ENCODE data around the gene MDH1.
"Not testable (repeated sequence)": the region's sequence is repeated elsewhere in the genome, so short reads cannot be mapped to it uniquely, and the experiment has no call there.

Gene MDH1

DNA sequence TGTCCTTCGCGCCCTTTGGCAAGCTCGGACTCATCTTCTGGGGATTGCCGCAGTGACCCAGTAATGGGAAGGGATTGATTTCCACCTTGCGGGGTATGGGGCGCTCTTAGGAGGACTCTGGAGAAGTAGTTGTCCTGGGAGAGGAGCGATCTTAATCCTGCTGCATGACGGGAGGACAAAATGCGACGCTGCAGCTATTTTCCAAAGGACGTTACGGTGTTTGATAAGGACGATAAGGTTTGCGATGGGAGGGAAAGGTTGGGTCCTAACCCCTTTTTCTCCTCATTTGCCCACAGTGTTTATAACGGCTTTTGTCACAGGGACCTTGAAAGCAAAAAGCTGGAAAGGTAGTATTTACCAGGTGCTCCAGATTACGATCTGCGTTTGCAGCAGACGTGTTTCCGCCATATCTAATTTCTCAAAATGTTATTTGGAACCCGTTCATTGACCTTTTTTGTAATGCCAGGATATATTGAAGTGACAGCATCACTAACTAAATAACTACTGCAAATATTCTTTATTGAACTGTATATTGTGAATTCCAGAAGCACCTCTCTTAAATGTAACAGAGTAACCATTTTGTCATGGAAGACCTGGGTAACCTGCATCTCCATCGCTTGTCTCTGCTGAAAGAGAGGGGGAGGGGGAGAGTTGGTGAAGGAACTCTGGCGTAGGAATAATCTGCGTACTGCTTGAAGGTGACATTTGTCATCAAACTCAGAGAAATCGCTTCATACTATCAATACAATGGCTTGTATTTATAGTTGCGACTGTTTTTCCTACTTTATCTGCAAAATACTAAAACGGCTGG is 590 bp downstream of the MDH1 start:
- no peak for DNase-seq

DNA sequence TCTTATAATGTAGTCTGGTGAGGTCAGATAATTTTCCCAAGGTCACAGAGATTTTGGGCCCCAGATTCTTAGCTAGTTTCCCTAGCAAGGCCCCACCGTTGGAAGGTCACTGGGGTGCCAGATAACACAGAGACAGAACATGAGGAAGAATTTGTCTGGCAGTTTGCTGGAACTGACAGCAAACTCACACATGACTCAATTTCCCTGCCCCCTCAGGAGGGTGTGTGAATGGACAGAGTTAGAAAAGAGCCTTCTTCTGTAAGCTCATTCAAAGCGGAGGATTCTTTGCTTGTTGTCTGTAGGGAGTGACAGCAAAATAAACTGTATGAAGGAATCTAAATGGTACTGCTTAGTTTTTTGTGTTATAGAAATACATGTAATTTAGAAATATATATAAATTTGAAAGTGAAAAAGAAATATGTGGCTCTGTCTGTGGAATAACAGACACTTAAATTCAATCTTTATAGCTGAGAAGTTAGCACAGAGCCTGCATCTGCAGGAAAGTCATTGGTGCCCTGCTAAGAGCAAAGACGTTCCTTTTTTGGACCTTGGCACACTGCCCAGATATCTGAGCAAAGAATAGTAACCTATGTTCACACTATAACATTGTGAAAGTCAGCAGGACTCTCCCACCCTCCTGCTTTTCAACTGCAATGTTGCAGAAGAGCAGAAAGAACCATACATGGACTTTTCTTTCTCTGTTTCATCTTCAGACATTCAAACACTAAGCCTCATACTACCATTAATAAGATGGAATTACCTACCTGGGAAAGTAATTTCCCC is 2.1 kb downstream of the MDH1 start:
- DNase-seq, result no peak

DNA sequence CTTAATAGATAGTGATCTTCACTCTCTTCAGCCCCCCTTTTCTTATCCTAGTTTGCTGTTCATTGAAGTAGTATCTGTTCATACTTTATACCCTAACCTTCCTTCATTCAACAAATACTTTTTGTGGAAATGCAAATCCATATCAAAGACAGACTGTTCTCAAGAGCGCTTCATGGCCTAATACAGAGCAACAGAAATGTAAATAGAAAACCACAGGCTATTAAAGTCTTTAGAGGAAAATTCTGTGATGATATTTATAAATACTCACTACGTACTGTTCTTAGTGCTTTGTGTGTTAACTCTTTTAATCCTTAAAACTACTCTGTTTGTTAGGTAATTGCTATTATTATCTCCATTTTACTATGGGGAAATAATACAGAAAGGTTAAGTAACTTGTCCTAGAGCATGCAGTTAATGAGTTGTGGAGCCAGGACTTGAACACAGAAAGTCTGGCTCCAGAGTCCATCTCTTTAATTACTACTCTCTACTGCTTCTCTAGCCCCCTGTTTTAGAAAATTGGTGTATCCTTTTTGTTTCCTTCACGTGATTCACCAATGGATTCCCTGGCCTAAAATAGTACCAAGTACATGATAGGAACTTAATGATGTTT is 2.9 kb downstream of the MDH1 start:
- DNase-seq, result no peak

DNA sequence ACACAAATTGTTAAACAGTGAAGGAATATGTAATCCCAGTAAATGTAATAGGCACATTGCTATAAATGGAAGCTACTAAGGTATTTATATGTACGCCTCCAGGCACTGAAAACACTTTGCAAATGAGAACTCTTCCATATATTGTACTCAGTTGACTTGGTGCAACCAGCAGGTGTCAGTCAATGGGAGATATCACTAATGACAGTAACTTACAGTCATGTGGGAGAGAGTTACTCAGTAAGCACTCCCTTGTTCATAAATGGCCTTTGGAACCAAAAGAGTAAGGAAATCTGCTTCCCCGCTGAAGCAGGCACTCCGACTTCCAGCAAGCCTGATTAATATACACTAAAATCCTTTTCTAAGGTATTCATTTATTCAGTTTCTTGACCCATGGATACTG is 5.9 kb downstream of the MDH1 start:
- DNase-seq, result no peak

DNA sequence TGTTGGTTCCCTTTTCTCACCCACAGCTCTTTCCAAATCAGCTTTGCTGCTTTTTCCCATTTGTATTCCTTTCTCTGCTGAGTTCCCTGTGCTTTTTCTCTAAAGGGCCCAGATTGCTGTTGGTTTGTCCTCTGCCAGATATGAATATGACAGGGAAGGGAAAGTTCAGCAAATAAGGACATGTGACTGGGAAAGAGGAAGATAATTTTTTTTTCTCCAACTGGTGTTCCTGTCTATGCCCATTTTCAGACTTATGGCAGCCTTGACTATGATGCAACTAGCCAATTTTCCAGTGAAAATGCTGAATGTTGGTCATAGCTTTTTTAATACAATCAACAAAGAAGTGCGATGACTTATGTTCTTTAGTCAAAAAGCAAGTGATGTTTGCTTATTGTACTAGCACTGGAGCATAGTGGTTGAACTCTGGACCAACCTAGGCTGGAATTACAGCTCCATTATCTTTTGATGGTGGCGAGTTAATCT is 7.7 kb downstream of the MDH1 start:
- no peak for DNase-seq

DNA sequence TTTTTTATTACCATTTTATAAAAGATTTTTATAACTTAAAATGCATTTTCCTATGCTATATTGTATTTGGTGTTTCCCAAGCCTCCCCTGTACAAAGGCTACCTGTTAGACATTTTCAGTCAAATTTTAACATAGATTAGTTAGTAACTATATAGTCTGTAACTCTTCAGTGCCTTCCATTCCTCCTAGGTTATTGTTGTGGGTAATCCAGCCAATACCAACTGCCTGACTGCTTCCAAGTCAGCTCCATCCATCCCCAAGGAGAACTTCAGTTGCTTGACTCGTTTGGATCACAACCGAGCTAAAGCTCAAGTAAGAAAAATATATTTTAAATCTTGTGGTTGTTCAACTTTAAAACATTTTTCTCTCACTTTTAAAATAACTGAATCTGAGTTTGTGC is 10.2 kb downstream of the MDH1 start:
- no peak for DNase-seq

DNA sequence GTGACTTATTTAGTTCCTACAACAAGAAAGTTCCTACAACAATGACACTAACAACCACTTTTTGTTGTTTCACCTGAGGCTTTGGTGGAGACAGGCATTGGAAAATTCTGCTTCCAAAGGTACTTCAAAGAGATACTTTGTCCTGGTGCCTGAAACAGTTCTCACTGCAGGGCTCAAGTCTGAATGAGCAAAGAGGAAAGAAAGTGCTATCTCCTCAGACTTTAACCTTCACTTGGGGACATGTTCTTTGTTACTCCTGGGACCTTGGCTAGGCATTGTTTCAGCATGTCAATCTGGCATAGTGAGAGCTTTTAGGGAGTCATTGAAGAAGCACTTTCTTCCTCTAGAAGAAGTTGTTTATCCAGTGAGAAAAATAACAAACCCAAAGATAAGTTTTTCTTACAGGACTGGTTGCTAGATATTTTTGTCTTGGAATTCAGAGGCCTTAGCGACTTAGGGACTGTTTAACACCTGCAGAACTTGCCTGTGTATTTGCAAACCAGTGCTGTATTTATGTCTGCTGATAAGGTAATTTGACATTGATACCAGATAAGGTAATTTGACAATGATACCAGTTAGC is 12.2 kb downstream of the MDH1 start:
- no peak for DNase-seq

DNA sequence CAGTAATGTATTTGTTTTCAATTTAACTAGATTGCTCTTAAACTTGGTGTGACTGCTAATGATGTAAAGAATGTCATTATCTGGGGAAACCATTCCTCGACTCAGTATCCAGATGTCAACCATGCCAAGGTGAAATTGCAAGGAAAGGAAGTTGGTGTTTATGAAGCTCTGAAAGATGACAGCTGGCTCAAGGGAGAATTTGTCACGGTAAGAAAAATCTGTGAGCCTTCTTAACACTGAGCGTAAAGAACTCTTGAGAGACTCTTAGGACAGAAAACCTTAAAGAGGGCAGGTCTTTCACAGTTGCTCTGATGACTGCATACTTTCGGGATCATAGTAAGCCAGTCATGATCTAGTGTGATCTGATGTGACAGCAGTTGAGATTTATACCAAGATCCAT is 15.9 kb downstream of the MDH1 start:
- no peak for DNase-seq

DNA sequence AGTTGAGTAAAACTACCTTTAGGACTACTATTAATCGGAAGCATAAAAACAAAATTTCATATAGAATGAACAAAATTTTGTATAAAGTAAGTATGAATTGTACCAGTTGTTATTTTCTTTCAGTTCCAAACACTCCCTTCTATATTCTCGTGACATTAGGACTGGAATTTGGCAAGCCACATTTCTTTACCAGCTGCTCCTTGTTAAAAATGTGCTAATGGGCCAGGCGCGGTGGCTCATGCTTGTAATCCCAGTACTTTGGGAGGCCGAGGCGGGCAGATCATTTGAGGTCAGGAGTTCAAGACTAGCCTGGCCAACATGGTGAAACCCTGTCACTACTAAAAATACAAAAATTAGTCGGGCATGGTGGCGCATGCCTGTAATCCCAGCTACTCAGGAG is 20.1 kb downstream of the MDH1 start:
- DNase-seq, result not testable (repeated sequence)

DNA sequence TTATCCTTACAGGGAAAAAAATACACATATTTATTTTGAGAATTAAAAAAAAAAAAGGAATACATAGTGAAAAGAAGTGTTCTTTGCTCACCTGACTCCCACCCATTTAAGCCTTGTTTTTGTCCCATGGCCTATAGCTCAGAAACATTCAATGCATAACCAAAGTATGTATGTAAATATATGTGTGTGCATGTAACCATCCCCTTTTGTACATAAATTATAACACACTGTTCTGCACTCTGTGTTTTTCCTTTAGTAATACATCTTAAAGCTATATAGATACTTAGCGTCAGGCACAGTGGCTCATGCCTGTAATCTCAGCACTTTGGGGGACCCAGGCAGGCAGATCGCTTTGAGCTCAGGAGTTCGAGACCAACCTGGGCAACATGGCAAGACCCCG is 21.8 kb downstream of the MDH1 start:
- no peak for DNase-seq

DNA sequence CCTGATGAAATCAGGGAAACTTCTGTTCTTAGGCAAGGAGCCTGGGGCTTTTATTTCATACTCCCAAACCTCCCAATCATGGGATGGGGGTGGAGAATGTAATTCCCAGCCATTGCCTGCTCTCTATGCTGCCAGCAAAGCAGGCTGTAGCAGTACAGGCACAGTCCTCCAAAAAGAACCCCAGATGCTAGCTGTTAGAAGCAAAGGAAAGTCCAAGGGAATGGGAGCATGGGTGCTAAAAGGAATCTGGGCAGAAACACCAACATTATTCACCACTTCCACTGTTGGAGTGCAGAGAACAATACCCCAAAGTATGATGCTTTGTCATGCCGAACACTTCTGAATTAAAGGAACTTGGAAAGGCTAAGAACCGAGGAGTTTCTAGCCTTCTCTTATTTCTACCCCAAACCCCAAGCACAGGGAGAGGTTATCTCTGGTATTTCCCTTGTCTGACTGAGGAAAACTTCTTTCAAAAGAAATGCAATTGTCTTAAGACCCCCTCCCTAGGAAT is 24.7 kb downstream of the MDH1 start:
- DNase-seq, result no peak

DNA sequence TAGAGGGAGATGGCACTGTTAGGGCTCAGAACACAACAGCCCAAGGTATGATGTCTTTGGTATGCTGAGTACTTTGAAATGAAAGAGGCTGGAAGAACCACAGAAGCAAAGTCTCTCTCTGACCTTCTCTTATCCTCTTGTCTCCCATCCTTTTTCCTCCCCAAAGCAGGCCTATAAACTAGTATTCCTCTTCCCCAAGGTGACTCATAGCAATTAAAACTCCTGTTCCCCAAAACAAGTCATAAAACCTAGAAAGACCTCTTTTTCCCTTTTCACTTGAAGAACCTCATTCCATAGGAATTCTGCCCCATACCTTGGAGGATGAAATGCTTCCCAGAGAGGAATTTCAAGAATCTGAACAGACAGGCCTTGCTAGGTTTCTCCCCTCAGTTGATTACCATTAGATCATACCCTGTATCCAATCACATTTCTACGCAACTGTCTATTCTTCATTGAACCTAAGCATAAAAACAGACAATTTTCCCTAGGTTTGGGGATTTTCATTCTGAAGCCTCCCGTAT is 25.7 kb downstream of the MDH1 start:
- no peak for DNase-seq

DNA sequence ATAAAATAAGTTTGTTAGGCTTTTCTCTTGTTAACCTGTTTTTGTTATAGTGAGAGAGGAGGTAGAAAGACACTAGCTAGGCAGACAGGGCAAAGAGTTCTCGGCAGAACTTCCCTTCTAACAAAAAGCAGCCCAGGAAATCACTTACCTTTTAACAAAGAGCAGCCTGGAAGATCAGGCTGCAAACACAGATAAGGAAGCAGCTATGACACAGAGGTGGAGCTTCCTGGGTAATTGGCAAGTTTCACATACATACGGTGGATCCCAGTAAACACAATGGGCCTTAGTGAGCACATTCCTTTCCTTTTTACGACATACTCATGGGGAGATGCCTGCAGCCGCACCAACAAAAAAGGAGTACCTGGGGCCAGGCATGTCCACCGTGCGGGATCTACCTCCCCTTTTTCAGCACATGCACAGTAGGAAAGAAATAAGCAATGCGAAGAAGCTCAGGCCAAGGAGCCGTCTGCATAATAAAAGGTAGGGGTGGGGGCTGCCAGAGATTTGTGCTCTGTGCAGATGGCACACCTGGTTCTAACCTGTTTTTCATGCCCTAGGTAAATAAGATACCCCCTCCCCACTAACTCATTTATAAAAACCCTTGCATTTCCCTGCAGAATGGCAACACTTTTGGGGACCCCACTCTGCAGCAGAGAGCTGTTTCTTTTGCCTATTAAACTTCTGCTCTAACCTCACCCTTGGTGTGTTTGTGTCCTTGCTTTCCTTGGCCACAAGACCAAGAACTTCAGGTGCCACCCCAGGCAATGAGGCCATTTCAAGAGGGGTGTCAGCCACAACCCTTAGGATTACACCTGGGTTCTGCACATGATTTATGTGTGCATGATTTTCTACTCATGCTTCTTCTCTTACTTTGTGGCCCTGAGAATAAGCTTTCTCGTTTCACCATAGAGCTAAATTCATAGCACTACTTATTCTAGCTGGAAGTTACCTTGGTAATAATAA is 26.5 kb downstream of the MDH1 start:
- DNase-seq, result no peak

DNA sequence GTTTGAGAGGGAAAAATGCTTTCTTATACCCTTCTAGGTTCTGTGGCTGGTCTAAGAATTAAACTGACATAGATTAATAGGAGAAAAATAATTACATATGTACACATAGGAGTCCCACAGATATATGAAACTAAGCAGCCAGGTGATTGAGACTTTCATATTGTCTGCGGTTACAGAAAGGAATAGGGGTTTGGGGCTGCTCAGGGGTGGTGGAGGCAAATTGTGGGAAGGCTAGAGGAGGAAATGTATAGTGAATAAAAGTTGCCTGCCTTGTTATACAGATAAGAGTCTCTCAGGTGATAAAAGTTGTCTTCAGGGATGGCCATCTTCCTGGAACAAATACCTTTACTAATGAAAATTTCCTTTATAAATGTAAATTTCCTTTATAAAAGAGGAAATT is 28.6 kb downstream of the MDH1 start:
- no peak for DNase-seq

DNA sequence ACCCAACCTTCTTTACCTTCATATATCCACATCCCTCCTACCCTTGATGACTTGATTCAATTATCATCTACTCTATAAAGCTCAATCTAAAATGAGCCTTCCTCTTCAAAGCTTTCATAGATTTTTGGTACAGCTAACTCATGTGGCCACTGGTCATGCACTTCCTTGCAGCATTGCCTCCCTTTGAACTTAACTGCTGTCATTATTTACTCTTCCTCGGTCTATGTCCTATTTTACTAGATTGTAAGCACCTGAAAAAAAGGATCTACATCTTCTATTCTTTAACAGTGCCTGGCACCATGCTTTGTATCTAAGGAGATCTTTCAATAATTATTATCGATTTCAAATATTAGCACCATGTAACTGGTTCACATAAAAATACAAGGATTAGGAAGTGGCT is 30.6 kb downstream of the MDH1 start:
- no peak for DNase-seq

DNA sequence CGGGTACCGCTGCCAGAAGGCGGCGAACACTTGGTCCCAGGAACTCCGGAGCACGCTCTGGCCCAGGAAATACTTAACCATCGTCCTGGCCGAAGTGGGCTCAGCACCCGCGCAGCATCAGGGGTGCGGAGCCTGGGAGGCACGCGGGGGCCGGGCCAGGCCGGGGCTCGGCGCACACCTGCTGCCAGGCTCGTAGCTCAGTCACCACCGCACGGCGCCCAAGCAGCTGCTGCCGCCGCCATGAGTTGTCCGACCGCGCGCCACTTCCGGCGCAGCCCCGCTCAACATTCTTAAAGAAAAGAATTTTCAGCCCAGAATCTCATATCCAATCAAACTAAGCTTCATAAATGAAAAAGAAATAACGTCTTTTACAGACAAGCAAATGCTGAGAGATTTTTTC is 34.0 kb downstream of the MDH1 start:
- DNase-seq, result no peak

DNA sequence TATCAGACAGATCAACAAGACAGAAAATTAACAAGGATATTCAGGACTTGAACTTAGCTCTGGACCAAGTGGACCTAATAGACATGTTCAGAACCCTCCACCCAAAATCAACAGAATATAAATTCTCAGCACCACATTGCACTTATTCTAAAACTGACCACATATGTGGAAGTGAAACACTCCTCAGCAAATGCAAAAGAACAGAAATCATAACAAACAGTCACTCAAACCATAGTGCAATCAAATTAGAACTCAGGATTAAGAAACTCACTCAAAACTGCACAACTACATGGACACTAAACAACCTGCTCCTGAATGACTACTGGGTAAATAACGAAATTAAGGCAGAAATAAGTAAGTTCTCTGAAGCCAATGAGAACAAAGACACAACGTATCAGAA is 35.0 kb downstream of the MDH1 start:
- DNase-seq, result not testable (repeated sequence)

DNA sequence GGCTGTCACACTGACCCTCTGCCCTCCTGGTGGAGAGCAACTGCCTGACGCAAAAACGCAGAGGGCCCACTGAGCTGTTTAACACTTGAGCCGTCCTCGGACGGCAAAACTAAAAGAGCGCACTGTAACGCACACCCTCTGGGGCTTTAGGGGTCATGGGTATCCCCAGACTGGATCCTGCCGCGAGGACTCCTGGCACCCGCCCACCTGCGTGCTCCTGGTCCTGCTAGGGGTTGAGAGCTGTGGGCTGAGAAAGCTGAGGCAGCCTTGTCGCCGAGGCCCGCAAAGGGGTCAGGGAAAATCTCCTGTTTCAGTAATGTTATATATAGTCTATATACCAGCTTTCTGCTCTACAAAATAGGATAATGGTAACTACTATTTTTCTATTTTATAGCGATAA is 39.1 kb downstream of the MDH1 start:
- DNase-seq, result no peak

DNA sequence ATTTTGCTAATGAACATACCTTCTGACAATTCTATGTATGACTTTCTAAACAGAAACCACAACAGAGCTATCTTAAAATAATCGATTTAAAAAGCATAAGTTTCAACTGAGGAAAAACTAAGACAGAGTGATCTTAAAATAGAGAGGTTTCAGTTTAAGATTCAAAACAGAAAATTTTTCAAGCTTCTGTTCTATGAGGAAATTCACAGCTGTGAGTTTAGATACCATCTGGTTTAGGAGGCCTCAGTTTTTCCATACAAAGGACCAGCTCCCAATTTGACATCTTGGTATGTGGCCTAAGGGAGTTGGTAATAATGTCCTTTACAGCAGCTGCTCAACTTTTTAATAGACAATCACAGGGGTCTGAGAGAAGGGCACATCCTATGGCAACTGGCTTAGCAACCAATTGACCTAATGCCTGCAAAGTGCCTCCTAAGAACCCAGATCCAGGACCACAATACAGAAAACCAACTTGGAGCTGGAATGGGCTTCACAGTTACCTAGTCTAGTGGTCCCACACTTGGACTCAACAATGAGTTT is 39.7 kb downstream of the MDH1 start:
- no peak for DNase-seq

DNA sequence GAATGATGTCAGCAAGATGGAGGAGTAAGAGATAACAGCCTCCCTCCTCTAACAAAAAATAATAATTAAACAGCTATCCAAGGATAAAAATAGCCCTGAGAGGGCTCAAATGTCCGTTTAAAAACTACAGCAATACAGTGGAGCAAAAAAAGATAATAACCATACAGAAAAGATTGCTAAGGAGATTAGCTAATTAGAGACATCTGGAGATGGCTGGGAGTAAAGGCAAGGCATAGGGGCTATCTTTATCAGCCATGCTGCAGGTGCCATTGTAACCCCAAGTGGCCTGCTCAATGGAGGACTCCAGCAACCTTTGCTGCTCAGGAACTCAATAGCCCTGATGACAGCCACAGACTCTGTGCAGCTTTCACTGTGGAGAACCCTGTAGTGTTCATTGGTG is 42.7 kb downstream of the MDH1 start:
- no peak for DNase-seq

DNA sequence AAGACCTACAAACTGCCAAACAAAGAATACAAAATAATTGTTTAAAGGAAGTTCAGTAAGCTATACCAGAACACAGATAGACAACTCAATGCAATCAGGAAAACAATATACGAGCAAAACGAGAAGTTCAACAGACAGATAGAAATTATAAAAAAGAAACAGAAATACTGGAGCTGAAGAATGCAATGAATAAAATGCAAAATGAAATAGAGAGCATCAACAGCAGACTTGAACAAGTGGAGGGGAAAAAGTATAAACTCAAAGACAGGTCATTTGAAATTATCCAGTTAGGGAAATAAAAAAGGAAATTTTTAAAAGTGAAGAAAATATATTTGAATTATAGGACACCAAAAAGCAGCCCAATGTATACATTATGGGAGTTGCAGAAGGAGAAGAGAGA is 43.6 kb downstream of the MDH1 start:
- DNase-seq, result no peak

DNA sequence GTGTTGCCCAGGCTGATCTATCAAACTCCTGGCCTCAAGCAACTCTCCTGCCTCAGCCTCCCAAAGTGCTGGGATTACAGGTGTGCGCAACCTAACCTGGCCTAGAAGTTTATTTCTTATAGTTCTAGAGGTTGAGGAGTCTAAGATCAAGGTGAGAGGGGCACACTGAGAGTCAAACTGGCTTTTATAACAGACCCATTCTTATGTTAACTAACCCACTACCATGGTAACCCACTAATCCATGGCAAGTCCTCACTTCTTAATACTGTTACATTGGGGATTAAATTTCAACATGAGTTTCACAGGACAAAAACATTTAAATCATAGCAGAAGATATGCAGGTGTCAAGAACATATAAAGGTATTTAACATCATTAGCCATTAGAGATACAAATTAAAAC is 50.6 kb downstream of the MDH1 start:
- DNase-seq, result no peak

Data from NCI-H774 (cell line).